Endothelial cell of umbilical vein (primary cell): ENCODE results near the gene LTBP2. TPM values are rescaled to one million over a fixed set of nuclear protein-coding genes. Genes with fewer than 3 reads are reported as not detected.

Experiments
- BruUV-seq: library from RNA; stranded (reverse); fragments of 400-500 nt; replicated peaks from 2 replicates; lab custom pipeline; 2021; lab: Mats Ljungman, UMichigan
- CTCF ChIA-PET: fragments of 300-600, 350-600 bp; sonication (Branson Sonifier 250); formaldehyde crosslinking; loops from one replicate; lab custom pipeline; 2021; ENCODE audit warnings: antibody characterized with exemption, inconsistent platforms; lab: Charles Lee
- POLR2A ChIA-PET: fragments of 300-600, 350-600 bp; sonication (Branson Sonifier 250); formaldehyde crosslinking; loops from one replicate; lab custom pipeline; 2021; ENCODE audit warnings: antibody characterized with exemption, inconsistent platforms; lab: Charles Lee
- DNase-seq: peaks from one replicate; pipeline ENCODE4 v3.0.0-alpha.2; 2011; ENCODE audit warnings: low read depth, low spot score
- FAIRE-seq: peaks from 2 replicates; lab custom pipeline; 2011; peaks lifted over from hg19 to GRCh38; lab: Jason Lieb, UNC
- H2AFZ ChIP-seq: 2 replicates; pipeline ENCODE4 v1.6.0; 2012; ENCODE audit warnings: low read depth, low read length, control low read depth, inconsistent platforms
- H3K27ac ChIP-seq: 2 replicates; pipeline ENCODE4 v1.5.1; 2011; ENCODE audit warnings: low read depth, mild to moderate bottlenecking, control low read depth, low read length, moderate library complexity; ENCODE audit not compliant: insufficient read depth
- H3K27me3 ChIP-seq, 2 experiments: 2 replicates each; pipeline versions ENCODE4 v1.6.0 to v1.6.1; 2011; ENCODE audit warnings: low read length in 2 of 2, mixed read lengths in 1 of 2; ENCODE audit not compliant: control insufficient read depth in 2 of 2, insufficient read depth in 2 of 2
- H3K36me3 ChIP-seq, 2 experiments: 2 replicates in 1 of 2; 3 replicates in 1 of 2; pipeline ENCODE4 v1.5.1; 2011; ENCODE audit warnings: low read length in 2 of 2, mild to moderate bottlenecking in 1 of 2, moderate library complexity in 1 of 2; ENCODE audit not compliant: control insufficient read depth in 2 of 2, insufficient read depth in 2 of 2; ENCODE audit errors: extremely low read depth in 1 of 2
- H3K4me1 ChIP-seq: 3 replicates; pipeline ENCODE4 v1.5.1; 2011; ENCODE audit warnings: mild to moderate bottlenecking, low read length; ENCODE audit not compliant: control insufficient read depth, insufficient read depth; ENCODE audit errors: extremely low read depth
- H3K4me2 ChIP-seq: 2 replicates; pipeline ENCODE4 v1.6.1; 2011; ENCODE audit warnings: low read length, control low read depth, mixed read lengths; ENCODE audit not compliant: insufficient read depth
- H3K4me3 ChIP-seq, 3 experiments: fragments of 200-600 bp in 1 of 3; sonication (generic), shearing (Covaris generic) in 1 of 3; replicated peaks in 1 of 3; 2 replicates each; pipeline ENCODE4 v1.5.1; 2011 to 2016; ENCODE audit warnings: control low read depth in 3 of 3, low read length in 3 of 3, mild to moderate bottlenecking in 2 of 3, inconsistent platforms in 1 of 3, low read depth in 1 of 3, moderate library complexity in 1 of 3; ENCODE audit not compliant: insufficient read depth in 1 of 3
- H3K79me2 ChIP-seq: 2 replicates; pipeline ENCODE4 v1.6.0; 2012; ENCODE audit warnings: low read length, inconsistent platforms; ENCODE audit not compliant: control insufficient read depth, insufficient read depth
- H3K9ac ChIP-seq: replicated peaks from 2 replicates; pipeline ENCODE3; 2011; ENCODE audit warnings: low read length, control low read depth; ENCODE audit not compliant: insufficient read depth; ENCODE audit errors: extremely low read depth
- H3K9me1 ChIP-seq: replicated peaks from 3 replicates; pipeline ENCODE4 v1.6.0; 2011; ENCODE audit warnings: mild to moderate bottlenecking, low read length; ENCODE audit not compliant: control insufficient read depth, insufficient read depth; ENCODE audit errors: extremely low read depth
- H3K9me3 ChIP-seq: replicated peaks from 2 replicates; pipeline ENCODE4 v1.5.1; 2012; ENCODE audit warnings: low read length, inconsistent platforms; ENCODE audit not compliant: control insufficient read depth, insufficient read depth
- H4K20me1 ChIP-seq: replicated peaks from 2 replicates; pipeline ENCODE3; 2011; ENCODE audit warnings: mild to moderate bottlenecking, low read length; ENCODE audit not compliant: control insufficient read depth, insufficient read depth; ENCODE audit errors: extremely low read depth
- EZH2 ChIP-seq: IDR thresholded peaks from 2 replicates; pipeline ENCODE4 v1.6.1; 2012; ENCODE audit warnings: borderline replicate concordance, low read depth, mild to moderate bottlenecking, moderate library complexity, low read length, inconsistent platforms; ENCODE audit not compliant: severe bottlenecking
- FOS ChIP-seq: IDR thresholded peaks from 2 replicates; pipeline ENCODE4 v1.6.1; 2011; ENCODE audit warnings: mild to moderate bottlenecking, low read length, moderate library complexity, borderline replicate concordance; ENCODE audit not compliant: insufficient read depth
- GATA2 ChIP-seq: IDR thresholded peaks from 2 replicates; pipeline ENCODE4 v1.7.0; 2011; ENCODE audit warnings: low read depth, mild to moderate bottlenecking, moderate library complexity, mixed read lengths, low read length; ENCODE audit not compliant: insufficient read length, insufficient read depth
- JUN ChIP-seq: IDR thresholded peaks from 2 replicates; pipeline ENCODE4 v1.6.1; 2011; ENCODE audit warnings: borderline replicate concordance, low read depth; ENCODE audit not compliant: insufficient read length, insufficient read depth
- MYC ChIP-seq: IDR thresholded peaks from one replicate; pipeline ENCODE4 v1.6.1; 2011; ENCODE audit warnings: mild to moderate bottlenecking, low read depth, low read length
- POLR2A ChIP-seq: IDR thresholded peaks from 2 replicates; pipeline ENCODE4 v1.6.1; 2012; ENCODE audit warnings: low read depth, mild to moderate bottlenecking, control low read depth, low read length
- POLR2AphosphoS5 ChIP-seq: IDR thresholded peaks from 2 replicates; pipeline ENCODE4 v1.6.1; 2012; ENCODE audit warnings: low read depth, mild to moderate bottlenecking, control low read depth, low read length, moderate library complexity; ENCODE audit not compliant: insufficient read depth
- dilution Hi-C: fragments of 300-500 bp; cut with MboI; formaldehyde crosslinking; loops from one replicate; pipeline ENCODE4 v1.15.0; 2019; ENCODE audit warnings: low sequenced_read_pairs; ENCODE audit not compliant: extremely low pct_ligation_motif_present
- intact Hi-C: fragments of 100-400 bp; cut with micrococcal nuclease; formaldehyde crosslinking; loops from one replicate; pipeline ENCODE4 v1.10.0; 2022
- polyA plus RNA-seq, 4 experiments: library from polyadenylated mRNA; depleted of rRNA in 3 of 4; stranded (reverse) in 3 of 4; unstranded in 1 of 4; fragments of >200 nt; gene quantifications; 2 replicates each; pipeline versions ENCODE4 v1.2.1 to v1.2.3, GENCODE V29; 2011 to 2012; ENCODE audit warnings: missing spikeins in 1 of 4
- total RNA-seq: library from RNA; stranded (reverse); gene quantifications from 2 replicates; pipeline ENCODE4 v1.2.3, GENCODE V29; 2021
- TF ChIP-seq, protein P1 (sequence below), 2 donors: IDR thresholded peaks; 1 replicate in 1 of 2; 2 replicates in 1 of 2; pipeline ENCODE4 v1.5.1; 2011; ENCODE audit warnings: low read length in 2 of 2, mild to moderate bottlenecking in 2 of 2, moderate library complexity in 2 of 2, control low read depth in 1 of 2, inconsistent platforms in 1 of 2, low read depth in 1 of 2; ENCODE audit not compliant: insufficient read depth in 1 of 2; ENCODE audit errors: extremely low read depth in 1 of 2
- TF ChIP-seq, protein P2 (sequence below): IDR thresholded peaks from 2 replicates; pipeline ENCODE4 v1.6.1; 2011; ENCODE audit not compliant: insufficient read depth, insufficient read length

LTBP2 gene
- total and polyA plus RNA-seq, 2 donors (not counting 3 experiments of a cell fraction or from before 2014, with no cell fraction given): 209 to 268 TPM

DNA sequence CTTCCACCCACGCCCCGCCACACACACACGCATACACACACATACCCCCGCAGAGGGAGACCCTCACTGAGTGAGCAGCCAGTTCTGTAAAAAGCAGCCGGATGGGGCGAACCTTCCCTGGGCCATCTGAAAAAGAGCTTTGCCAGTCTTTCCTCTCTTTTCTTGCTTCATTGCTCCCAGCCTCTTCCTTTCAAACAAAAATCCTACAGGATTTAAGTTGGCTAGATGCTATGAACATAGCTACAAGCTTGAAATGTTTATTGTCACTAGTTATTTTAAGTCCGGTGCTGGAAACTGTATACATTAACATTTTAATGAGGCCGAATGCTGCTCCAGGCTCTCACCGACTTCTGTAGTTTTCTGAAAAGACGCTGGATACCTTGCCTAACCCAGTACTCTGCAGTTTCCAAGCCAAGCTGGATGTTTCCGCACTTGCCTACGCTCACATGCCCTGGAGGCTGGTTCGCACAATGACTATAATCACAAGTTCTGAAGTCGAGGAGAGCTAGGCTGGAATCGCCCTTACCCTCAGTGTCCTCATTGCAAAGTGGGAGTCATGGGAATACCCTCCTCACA is 39.2 kb downstream of the LTBP2 start:
- peaks cover 59% of the 10 kb centered on the region for H3K4me1 ChIP-seq
- H3K4me3 ChIP-seq: no peak overlapping the region
- BruUV-seq: no TSS peak
- ChIA-PET POLR2A (interaction anchor here (0.7 kb wide), 2 partner anchors 44 to 491 kb away, joined by 3 to 4 read pairs; partner anchors contain the start of gene ACYP1), CTCF (interaction anchor here (0.6 to 2.2 kb wide), 7 partner anchors 10 to 231 kb away, joined by 3 to 11 read pairs (median 4); partner anchors contain the start of gene LTBP2)
- H3K79me2 ChIP-seq: peaks cover 84% of the 10 kb centered on the region
- DNase-seq (peak; percentile 43), FAIRE-seq (no peak)
- TF ChIP-seq EZH2: no peak
- no peak for TF ChIP-seq FOS
- TF ChIP-seq, protein P1, sequence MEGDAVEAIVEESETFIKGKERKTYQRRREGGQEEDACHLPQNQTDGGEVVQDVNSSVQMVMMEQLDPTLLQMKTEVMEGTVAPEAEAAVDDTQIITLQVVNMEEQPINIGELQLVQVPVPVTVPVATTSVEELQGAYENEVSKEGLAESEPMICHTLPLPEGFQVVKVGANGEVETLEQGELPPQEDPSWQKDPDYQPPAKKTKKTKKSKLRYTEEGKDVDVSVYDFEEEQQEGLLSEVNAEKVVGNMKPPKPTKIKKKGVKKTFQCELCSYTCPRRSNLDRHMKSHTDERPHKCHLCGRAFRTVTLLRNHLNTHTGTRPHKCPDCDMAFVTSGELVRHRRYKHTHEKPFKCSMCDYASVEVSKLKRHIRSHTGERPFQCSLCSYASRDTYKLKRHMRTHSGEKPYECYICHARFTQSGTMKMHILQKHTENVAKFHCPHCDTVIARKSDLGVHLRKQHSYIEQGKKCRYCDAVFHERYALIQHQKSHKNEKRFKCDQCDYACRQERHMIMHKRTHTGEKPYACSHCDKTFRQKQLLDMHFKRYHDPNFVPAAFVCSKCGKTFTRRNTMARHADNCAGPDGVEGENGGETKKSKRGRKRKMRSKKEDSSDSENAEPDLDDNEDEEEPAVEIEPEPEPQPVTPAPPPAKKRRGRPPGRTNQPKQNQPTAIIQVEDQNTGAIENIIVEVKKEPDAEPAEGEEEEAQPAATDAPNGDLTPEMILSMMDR (IDR thresholded peaks at IDR 0.05; ENCODE audit: extremely low read depth in 1 of 2, insufficient read depth in 1 of 2, low read depth in 1 of 2, low read length in 2 of 2): no peak
- no peak for TF ChIP-seq JUN
- TF ChIP-seq POLR2AphosphoS5: no peak
- TF ChIP-seq, protein P2, sequence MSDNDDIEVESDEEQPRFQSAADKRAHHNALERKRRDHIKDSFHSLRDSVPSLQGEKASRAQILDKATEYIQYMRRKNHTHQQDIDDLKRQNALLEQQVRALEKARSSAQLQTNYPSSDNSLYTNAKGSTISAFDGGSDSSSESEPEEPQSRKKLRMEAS: no peak
- no peak for TF ChIP-seq GATA2
- no peak for TF ChIP-seq POLR2A
- TF ChIP-seq MYC: no peak
- peaks cover 5 to 9% of the 10 kb centered on the region in 2 experiments for H3K36me3 ChIP-seq
- no peak overlapping the region for H2AFZ ChIP-seq
- no peaks in the 10 kb centered on the region for H4K20me1 ChIP-seq
- no peaks in the 10 kb centered on the region for H3K9me1 ChIP-seq
- H3K27me3 ChIP-seq: no peaks in the 10 kb centered on the region
- H3K9me3 ChIP-seq: no peaks in the 10 kb centered on the region
- intact Hi-C loops: loop anchor here (1.0 to 5.0 kb wide), 3 partner anchors 7 to 81 kb away; partner anchors contain the start of genes ISCA2 and NPC2
- peak overlapping the region; percentile 92 for H3K27ac ChIP-seq
- dilution Hi-C loops: no loop called here
- peak overlapping the region; percentile 37 for H3K4me2 ChIP-seq
- H3K9ac ChIP-seq: peak overlapping the region; percentile 50
